Measurements from ENCODE around the gene TENM4.

DNA sequence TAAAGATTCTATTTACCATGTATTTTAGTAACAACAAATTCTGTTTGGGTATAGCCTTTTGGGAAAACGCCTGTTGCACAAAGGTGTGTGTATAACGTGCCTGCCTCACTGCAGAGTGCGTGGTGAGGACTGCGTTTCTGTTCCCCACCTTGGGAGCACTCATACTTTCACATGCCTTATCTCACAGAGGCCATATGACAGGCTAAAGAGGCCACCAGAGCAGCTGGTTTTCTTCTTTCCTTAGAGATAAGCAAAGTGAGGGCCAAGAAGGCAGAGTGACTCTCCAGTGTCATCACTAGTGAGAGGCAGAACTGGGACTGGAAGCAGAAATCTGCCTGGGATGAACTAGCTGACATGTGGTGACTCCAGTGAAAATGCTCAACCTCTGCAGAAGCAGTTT is 497.0 kb downstream of the TENM4 start:
- TF ChIP-seq, protein P1, sequence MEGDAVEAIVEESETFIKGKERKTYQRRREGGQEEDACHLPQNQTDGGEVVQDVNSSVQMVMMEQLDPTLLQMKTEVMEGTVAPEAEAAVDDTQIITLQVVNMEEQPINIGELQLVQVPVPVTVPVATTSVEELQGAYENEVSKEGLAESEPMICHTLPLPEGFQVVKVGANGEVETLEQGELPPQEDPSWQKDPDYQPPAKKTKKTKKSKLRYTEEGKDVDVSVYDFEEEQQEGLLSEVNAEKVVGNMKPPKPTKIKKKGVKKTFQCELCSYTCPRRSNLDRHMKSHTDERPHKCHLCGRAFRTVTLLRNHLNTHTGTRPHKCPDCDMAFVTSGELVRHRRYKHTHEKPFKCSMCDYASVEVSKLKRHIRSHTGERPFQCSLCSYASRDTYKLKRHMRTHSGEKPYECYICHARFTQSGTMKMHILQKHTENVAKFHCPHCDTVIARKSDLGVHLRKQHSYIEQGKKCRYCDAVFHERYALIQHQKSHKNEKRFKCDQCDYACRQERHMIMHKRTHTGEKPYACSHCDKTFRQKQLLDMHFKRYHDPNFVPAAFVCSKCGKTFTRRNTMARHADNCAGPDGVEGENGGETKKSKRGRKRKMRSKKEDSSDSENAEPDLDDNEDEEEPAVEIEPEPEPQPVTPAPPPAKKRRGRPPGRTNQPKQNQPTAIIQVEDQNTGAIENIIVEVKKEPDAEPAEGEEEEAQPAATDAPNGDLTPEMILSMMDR (IDR thresholded peaks at IDR 0.05; ENCODE audit: control extremely low read depth in 1 of 3, insufficient read depth in 1 of 3, low read depth in 1 of 3, low read length in 3 of 3) = no peak
- no peak for TF ChIP-seq POLR2AphosphoS5 (IDR thresholded peaks at IDR 0.05; ENCODE audit: low read depth, low read length)
- TF ChIP-seq EP300 (IDR thresholded peaks at IDR 0.05; ENCODE audit: borderline replicate concordance in 1 of 2, low read depth in 2 of 2, low read length in 2 of 2) = no peak
- no peak for TF ChIP-seq POLR2A (IDR thresholded peaks at IDR 0.05; ENCODE audit: control extremely low read depth in 1 of 2, low read depth in 2 of 2, low read length in 2 of 2)
